Smooth muscle cell of the brain vasculature (primary cell): Measurements from ENCODE around the gene ZNF460.
"Not testable (repeated sequence)": the region's sequence is repeated elsewhere in the genome, so short reads cannot be mapped to it uniquely, and the experiment has no call there.

Experiments used
- DNase-seq: peaks from one replicate; pipeline ENCODE4 v3.0.0-alpha.2; 2012; ENCODE audit warnings: low read depth, low spot score

Gene ZNF460

GRCh38 chr19:57280165-57280961, at the start of gene ZNF460:
Gene ZNF460 (plus strand): TSS chr19:57280485. CDS start chr19:57280807, 322 bp downstream.
- peak; percentile 95 for DNase-seq

- no peak for DNase-seq
These were observed 48.6 kb upstream of the ZNF460 start for GRCh38 chr19:57231686-57232085.

- DNase-seq, result no peak
These were observed 47.1 kb upstream of the ZNF460 start for GRCh38 chr19:57233207-57233606.

- DNase-seq, result no peak
These were observed 40.3 kb upstream of the ZNF460 start for GRCh38 chr19:57239982-57240310.

GRCh38 chr19:57240311-57241090, 39.8 kb upstream of the ZNF460 start, which contains the start of gene ZNF805:
Gene ZNF805 (plus strand): TSS chr19:57240632. CDS start chr19:57240892, 260 bp downstream.
- peak; percentile 82 for DNase-seq

- no peak for DNase-seq
These were observed 39.1 kb upstream of the ZNF460 start for GRCh38 chr19:57241176-57241575.

GRCh38 chr19:57242821-57243220, 37.5 kb upstream of the ZNF460 start:
- no peak for DNase-seq

- no peak for DNase-seq
These were observed 35.8 kb upstream of the ZNF460 start for GRCh38 chr19:57244513-57244912.

GRCh38 chr19:57245066-57245465, 35.2 kb upstream of the ZNF460 start:
- DNase-seq, result no peak

GRCh38 chr19:57245959-57246358, 34.3 kb upstream of the ZNF460 start:
- DNase-seq, result no peak

- no peak for DNase-seq
These were observed 31.6 kb upstream of the ZNF460 start for GRCh38 chr19:57248646-57249045.

GRCh38 chr19:57249329-57249728, 31.0 kb upstream of the ZNF460 start:
- no peak for DNase-seq

- not testable (repeated sequence) for DNase-seq
These were observed 26.5 kb upstream of the ZNF460 start for GRCh38 chr19:57253767-57254166.

GRCh38 chr19:57262044-57262443, 18.2 kb upstream of the ZNF460 start:
- no peak for DNase-seq

GRCh38 chr19:57263244-57263741, 17.0 kb upstream of the ZNF460 start:
- DNase-seq, result no peak

GRCh38 chr19:57267291-57267690, 13.0 kb upstream of the ZNF460 start:
- no peak for DNase-seq

- DNase-seq, result no peak
These were observed 10.6 kb upstream of the ZNF460 start for GRCh38 chr19:57269515-57270250.

GRCh38 chr19:57271280-57271679, 9.0 kb upstream of the ZNF460 start:
- no peak for DNase-seq

GRCh38 chr19:57273014-57273413, 7.3 kb upstream of the ZNF460 start:
- no peak for DNase-seq

GRCh38 chr19:57276430-57276829, 3.9 kb upstream of the ZNF460 start:
- no peak for DNase-seq

- not testable (repeated sequence) for DNase-seq
These were observed 1.8 kb upstream of the ZNF460 start for GRCh38 chr19:57278481-57278880.
